Esophagus squamous epithelium (tissue), 4 donors: ENCODE data around the gene LILRA6.
A peak's percentile ranks its signal among the peaks of the same experiment; 100 is the strongest.

Experiments used
- POLR2A ChIP-seq, 4 donors: fragments of 450-650 bp; IDR thresholded peaks; one replicate each; pipeline ENCODE4 v1.6.1; 2017; ENCODE audit warnings: antibody characterized with exemption in 4 of 4, mild to moderate bottlenecking in 4 of 4, moderate library complexity in 3 of 4
- TF ChIP-seq, protein P1 (sequence below), 6 experiments: fragments of 450-650 bp in 4 of 6; fragments of 200-600 bp in 2 of 6; sonication (generic) in 2 of 6; IDR thresholded peaks; one replicate each; pipeline ENCODE4 v1.5.1; 2016 to 2019; ENCODE audit warnings: antibody characterized with exemption in 6 of 6, mild to moderate bottlenecking in 4 of 6, moderate library complexity in 4 of 6

DNA sequence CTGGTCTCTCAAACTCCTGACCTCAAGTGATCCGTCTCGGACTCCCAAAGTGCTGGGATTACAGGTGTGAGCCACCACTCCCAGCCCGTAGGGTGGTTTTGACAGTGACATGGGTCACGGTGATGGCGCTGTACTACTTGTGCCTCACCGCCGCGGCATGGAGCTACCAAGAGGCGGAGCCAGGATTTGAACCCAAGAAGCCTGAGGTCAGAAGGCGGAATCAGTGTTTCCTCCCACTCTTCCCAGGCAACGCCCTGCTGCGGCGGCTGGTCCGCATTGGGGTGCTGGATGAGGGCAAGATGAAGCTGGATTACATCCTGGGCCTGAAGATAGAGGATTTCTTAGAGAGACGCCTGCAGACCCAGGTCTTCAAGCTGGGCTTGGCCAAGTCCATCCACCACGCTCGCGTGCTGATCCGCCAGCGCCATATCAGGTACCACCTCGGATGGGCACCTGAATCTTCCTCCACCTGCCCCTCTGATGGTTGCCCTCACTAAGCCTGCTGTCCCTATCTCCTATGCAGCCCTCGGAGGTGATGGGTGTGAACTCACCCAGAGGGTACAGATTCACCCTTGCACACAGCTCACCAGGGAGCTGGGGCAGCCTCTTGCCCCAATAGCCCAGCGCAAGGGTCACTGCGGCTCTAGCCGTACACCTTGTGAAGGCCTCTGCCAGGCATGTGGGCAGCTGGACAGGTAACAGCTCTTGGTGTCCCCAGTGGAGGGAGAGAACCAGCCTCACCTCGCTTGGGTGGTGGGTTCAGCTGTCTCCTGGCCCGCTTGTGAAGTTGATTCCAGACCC is 36.4 kb downstream of the LILRA6 start:
- TF ChIP-seq, protein P1, sequence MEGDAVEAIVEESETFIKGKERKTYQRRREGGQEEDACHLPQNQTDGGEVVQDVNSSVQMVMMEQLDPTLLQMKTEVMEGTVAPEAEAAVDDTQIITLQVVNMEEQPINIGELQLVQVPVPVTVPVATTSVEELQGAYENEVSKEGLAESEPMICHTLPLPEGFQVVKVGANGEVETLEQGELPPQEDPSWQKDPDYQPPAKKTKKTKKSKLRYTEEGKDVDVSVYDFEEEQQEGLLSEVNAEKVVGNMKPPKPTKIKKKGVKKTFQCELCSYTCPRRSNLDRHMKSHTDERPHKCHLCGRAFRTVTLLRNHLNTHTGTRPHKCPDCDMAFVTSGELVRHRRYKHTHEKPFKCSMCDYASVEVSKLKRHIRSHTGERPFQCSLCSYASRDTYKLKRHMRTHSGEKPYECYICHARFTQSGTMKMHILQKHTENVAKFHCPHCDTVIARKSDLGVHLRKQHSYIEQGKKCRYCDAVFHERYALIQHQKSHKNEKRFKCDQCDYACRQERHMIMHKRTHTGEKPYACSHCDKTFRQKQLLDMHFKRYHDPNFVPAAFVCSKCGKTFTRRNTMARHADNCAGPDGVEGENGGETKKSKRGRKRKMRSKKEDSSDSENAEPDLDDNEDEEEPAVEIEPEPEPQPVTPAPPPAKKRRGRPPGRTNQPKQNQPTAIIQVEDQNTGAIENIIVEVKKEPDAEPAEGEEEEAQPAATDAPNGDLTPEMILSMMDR (IDR thresholded peaks at IDR 0.05): no peak
- peak in 1 of 4 donors; percentile 20 for TF ChIP-seq POLR2A (IDR thresholded peaks at IDR 0.05)
